Left hindlimb (tissue), 1 donor: ENCODE results near the gene INTS6L.
"Not testable (repeated sequence)": the region's sequence is repeated elsewhere in the genome, so short reads cannot be mapped to it uniquely, and the experiment has no call there.

ENCODE experiments used
- DNase-seq: peaks from one replicate; pipeline ENCODE4 v3.0.0-alpha.2; 2018

INTS6L gene

DNA sequence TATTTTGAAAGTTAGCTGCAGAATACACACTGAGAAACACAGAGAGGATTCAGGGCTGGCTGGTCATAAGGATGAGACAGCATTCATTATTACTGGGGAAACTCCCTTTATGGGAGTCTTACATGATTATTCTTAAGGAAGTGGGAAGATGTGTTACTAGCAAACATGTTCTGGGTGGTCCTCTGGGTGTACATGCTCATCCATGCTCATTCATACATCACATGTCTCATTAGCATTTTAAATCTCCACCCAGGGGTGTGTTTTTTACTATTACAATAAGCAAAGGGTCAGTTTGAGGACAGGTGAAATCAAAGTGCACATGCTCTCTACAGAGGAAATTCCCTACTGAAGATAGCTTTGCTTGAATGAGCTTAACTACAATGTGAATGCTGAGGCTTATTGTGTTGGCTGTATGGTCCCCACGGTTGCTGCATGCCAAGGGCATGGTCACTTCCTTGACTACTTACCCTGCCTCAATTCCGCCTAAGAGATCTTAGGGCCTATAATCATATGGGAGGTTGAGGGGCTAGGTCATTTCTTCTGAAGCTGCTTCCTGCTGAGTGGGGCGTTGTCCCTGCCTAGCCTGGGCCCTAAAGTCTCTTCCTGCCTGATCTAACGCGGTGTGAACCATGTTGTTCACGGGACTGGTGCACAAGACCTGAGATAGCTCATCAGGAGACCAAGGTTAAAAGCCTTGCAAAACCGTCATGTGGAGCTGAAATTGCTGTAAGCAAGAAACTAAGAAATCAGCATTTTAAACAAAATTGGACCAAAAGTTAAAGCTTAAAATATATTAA, 104.1 kb downstream of the INTS6L start:
- not testable (repeated sequence) for DNase-seq

DNA sequence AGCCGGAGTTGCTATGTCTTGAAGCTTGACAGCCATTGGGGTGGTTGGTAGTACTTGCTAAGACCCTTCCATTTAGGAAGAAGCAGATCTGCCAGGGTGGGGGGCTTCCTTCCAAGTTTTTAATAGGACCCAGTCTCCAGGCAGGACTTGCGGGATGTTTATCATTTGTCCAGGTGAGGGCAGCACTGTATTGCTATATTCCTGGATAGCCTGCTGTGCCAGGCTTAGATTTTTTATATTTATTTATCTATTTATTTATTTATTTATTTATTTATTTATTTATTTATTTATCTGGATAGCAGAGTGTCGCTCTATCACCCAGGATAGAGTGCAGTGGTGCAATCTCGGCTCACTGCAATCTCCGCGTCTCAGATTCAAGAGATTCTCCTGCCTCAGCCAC, 105.5 kb downstream of the INTS6L start:
- DNase-seq, result no peak

DNA sequence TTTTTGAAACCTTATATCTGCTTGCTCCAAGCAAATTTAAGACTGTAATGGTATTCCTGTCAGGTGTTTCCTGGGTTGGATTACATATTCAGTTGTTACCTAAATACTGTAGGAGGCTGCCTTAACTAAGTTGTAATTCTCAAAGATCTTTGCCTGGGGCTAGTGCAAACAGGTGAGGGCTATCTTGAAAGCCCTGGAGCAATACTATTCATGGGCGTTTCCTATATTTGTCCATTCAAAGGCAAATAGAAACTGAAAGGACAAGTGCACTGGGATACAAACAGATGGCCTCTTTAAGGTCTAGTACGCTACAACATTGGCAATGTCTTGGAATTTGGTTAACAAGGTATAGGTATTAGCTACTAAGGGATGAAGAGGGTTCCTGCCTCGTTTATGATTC, 108.9 kb downstream of the INTS6L start:
- no peak for DNase-seq
